ENCODE measurements around the gene CDK14. TPM values are rescaled to one million over a fixed set of nuclear protein-coding genes. Genes with fewer than 3 reads are reported as not detected.

The CDK14 gene
- total and polyA plus RNA-seq, 2 of the 8 experiments (the other 6 are each of a cell fraction or from before 2014, with no cell fraction given) = 5.5 to 47.3 TPM

GRCh38 chr7:90552521-90552920 lies 43.6 kb upstream of the CDK14 start (continued):
- TF ChIP-seq HDAC2 (IDR thresholded peaks at IDR 0.05; ENCODE audit: borderline replicate concordance in 1 of 2, low read depth in 2 of 2, low read length in 2 of 2) (no peak), EGR1 (IDR thresholded peaks at IDR 0.05; ENCODE audit: borderline replicate concordance, low read depth, low read length) (no peak)
